GM12801 (cell line): ENCODE data around the gene ZMIZ1.

Experiments used
- CTCF ChIP-seq: IDR thresholded peaks from one replicate; pipeline ENCODE4 v1.5.1; 2011; ENCODE audit warnings: control low read depth; ENCODE audit not compliant: insufficient read length; ENCODE audit errors: extremely low read depth

ZMIZ1 gene

GRCh38 chr10:79232864-79233263 lies 164.1 kb downstream of the ZMIZ1 start:
- no peak for TF ChIP-seq CTCF

GRCh38 chr10:79234391-79235315 lies 165.9 kb downstream of the ZMIZ1 start:
- no peak for TF ChIP-seq CTCF

GRCh38 chr10:79235765-79236432 lies 167.1 kb downstream of the ZMIZ1 start:
- TF ChIP-seq CTCF: no peak

GRCh38 chr10:79236433-79236765 lies 167.6 kb downstream of the ZMIZ1 start:
- TF ChIP-seq CTCF: no peak

GRCh38 chr10:79237454-79238157 lies 168.8 kb downstream of the ZMIZ1 start:
- TF ChIP-seq CTCF: no peak

- TF ChIP-seq CTCF: no peak
These were observed 169.4 kb downstream of the ZMIZ1 start for GRCh38 chr10:79238158-79238520.

- TF ChIP-seq CTCF: no peak
These were observed 169.8 kb downstream of the ZMIZ1 start for GRCh38 chr10:79238606-79239005.
